ENCODE measurements around the gene HEXIM2. TPM values are rescaled to one million over a fixed set of nuclear protein-coding genes. Genes with fewer than 3 reads are reported as not detected.

The HEXIM2 gene
- total RNA-seq, 1 experiment from 2014 or later, result 19.9 TPM

- POLR2A ChIA-PET (ENCODE audit: unreplicated experiment), result interaction anchor here (0.6 kb wide), 2 partner anchors 11 to 40 kb away, joined by 4 to 6 read pairs; no protein-coding TSS in a partner anchor
- DNase-seq, result no peak
- Histone ChIP-seq H3K9me3 (ENCODE audit: low read length) (no peaks in the 10 kb centered on the region), H3K9ac (ENCODE audit: low read length) (peak overlapping the region; percentile 22; the same call in 1 of the 2 replicates), H3K4me1 (ENCODE audit: insufficient read depth, low read length) (peaks cover 16% of the 10 kb centered on the region), H3F3A (ENCODE audit: low read length, unreplicated experiment) (peaks cover 3% of the 10 kb centered on the region), H3K27ac (ENCODE audit: low read length) (no peak overlapping the region), H3K36me3 (ENCODE audit: low read depth, low read length) (no peaks in the 10 kb centered on the region), H4K20me1 (ENCODE audit: low read length) (peaks cover 10% of the 10 kb centered on the region), H2AFZ (ENCODE audit: low read length) (peak overlapping the region; percentile 73), H3K79me2 (ENCODE audit: low read length) (peaks cover 17% of the 10 kb centered on the region), H3K27me3 (ENCODE audit: low read length) (no peaks in the 10 kb centered on the region), H3K9me2 (replicated peaks; ENCODE audit: low read length) (no peaks in the 10 kb centered on the region), H3K4me3 (ENCODE audit: low read length) (peak overlapping the region; percentile 43; the same call in 1 of the 2 replicates), H3K4me2 (ENCODE audit: low read length) (peak overlapping the region; percentile 74)
- CTCF ChIA-PET, result interaction anchor here (0.5 to 1.0 kb wide), 2 partner anchors 9 to 10 kb away, joined by 3 to 15 read pairs; partner anchors contain the start of gene ACBD4
- no peak; the same call in 1 of the 2 replicates for ATAC-seq
- intact Hi-C loops (cut with micrococcal nuclease), result no loop called here
- BruUV-seq (replicated peaks), result no TSS peak
- TF ChIP-seq EZH2 (IDR thresholded peaks at IDR 0.05; ENCODE audit: low read length, unreplicated experiment) (no peak), CTCF (conservative IDR thresholded peaks at IDR 0.05; ENCODE audit: low read depth, low read length) (no peak)
These were observed 17.3 kb upstream of the HEXIM2 start for GRCh38 chr17:45144199-45145034.

- Histone ChIP-seq H3K27me3 (ENCODE audit: low read length) (no peaks in the 10 kb centered on the region), H3K79me2 (ENCODE audit: low read length) (peaks cover 23% of the 10 kb centered on the region), H3F3A (ENCODE audit: low read length, unreplicated experiment) (peaks cover 3% of the 10 kb centered on the region), H3K4me1 (ENCODE audit: insufficient read depth, low read length) (peaks cover 16% of the 10 kb centered on the region), H3K9ac (ENCODE audit: low read length) (no peak overlapping the region), H3K9me3 (ENCODE audit: low read length) (no peaks in the 10 kb centered on the region), H3K4me2 (ENCODE audit: low read length) (peak overlapping the region; percentile 74; the same call in 1 of the 2 replicates), H3K27ac (ENCODE audit: low read length) (no peak overlapping the region), H3K9me2 (replicated peaks; ENCODE audit: low read length) (no peaks in the 10 kb centered on the region), H3K4me3 (ENCODE audit: low read length) (no peak overlapping the region), H2AFZ (ENCODE audit: low read length) (no peak overlapping the region), H3K36me3 (ENCODE audit: low read depth, low read length) (no peaks in the 10 kb centered on the region), H4K20me1 (ENCODE audit: low read length) (peaks cover 16% of the 10 kb centered on the region)
- no peak for DNase-seq
- no TSS peak for BruUV-seq (replicated peaks)
- CTCF ChIA-PET, result interaction anchor here (1.0 kb wide), 1 partner anchor 10 kb away, joined by 15 read pairs; the partner anchor contains the start of gene ACBD4
- POLR2A ChIA-PET (ENCODE audit: unreplicated experiment), result no interaction called here
- no peak for TF ChIP-seq EZH2 (IDR thresholded peaks at IDR 0.05; ENCODE audit: low read length, unreplicated experiment)
- TF ChIP-seq CTCF (conservative IDR thresholded peaks at IDR 0.05; ENCODE audit: low read depth, low read length), result no peak
- TF ChIP-seq EZH2phosphoT487 (IDR thresholded peaks at IDR 0.05; ENCODE audit: borderline replicate concordance, low read length), result no peak
- ATAC-seq, result no peak
- intact Hi-C loops (cut with micrococcal nuclease), result no loop called here
These were observed 16.7 kb upstream of the HEXIM2 start for GRCh38 chr17:45145035-45145389.

GRCh38 chr17:45146166-45146565 lies 15.5 kb upstream of the HEXIM2 start:
- Histone ChIP-seq H3K9me3 (ENCODE audit: low read length) (no peaks in the 10 kb centered on the region), H3K79me2 (ENCODE audit: low read length) (peaks cover 35% of the 10 kb centered on the region), H4K20me1 (ENCODE audit: low read length) (peaks cover 27% of the 10 kb centered on the region), H3K9ac (ENCODE audit: low read length) (no peak overlapping the region), H3K9me2 (replicated peaks; ENCODE audit: low read length) (no peaks in the 10 kb centered on the region), H3K27ac (ENCODE audit: low read length) (no peak overlapping the region), H2AFZ (ENCODE audit: low read length) (no peak overlapping the region), H3F3A (ENCODE audit: low read length, unreplicated experiment) (peaks cover 2% of the 10 kb centered on the region), H3K4me2 (ENCODE audit: low read length) (peak overlapping the region; percentile 88), H3K27me3 (ENCODE audit: low read length) (no peaks in the 10 kb centered on the region), H3K4me3 (ENCODE audit: low read length) (no peak overlapping the region), H3K4me1 (ENCODE audit: insufficient read depth, low read length) (peaks cover 19% of the 10 kb centered on the region), H3K36me3 (ENCODE audit: low read depth, low read length) (0 out of 2 replicates have a peak, but pooled peaks cover 4% of the 10 kb centered on the region)
- no TSS peak for BruUV-seq (replicated peaks)
- TF ChIP-seq EZH2phosphoT487 (IDR thresholded peaks at IDR 0.05; ENCODE audit: borderline replicate concordance, low read length) (no peak), CTCF (conservative IDR thresholded peaks at IDR 0.05; ENCODE audit: low read depth, low read length) (no peak), EZH2 (IDR thresholded peaks at IDR 0.05; ENCODE audit: low read length, unreplicated experiment) (no peak)
- POLR2A ChIA-PET (ENCODE audit: unreplicated experiment), result interaction anchor here (0.6 kb wide), 1 partner anchor 27 kb away, joined by 3 read pairs; no protein-coding TSS in a partner anchor
- no peak for ATAC-seq
- CTCF ChIA-PET, result interaction anchor here (0.6 to 2.4 kb wide), 2 partner anchors 11 to 178 kb away, joined by 11 to 19 read pairs; partner anchors contain the start of genes ACBD4 and C1QL1
- intact Hi-C loops (cut with micrococcal nuclease), result no loop called here
- no peak for DNase-seq

Measured in PC-3 (cell line).